C4-2B (cell line): ENCODE results near the gene MTERF1.

Experiments used
- CTCF ChIP-seq: fragments of 450-650 bp; conservative IDR thresholded peaks from 2 replicates; pipeline ENCODE4 v1.5.1; 2017; ENCODE audit warnings: mild to moderate bottlenecking
- ZFX ChIP-seq: fragments of 450-650 bp; IDR thresholded peaks from 2 replicates; pipeline ENCODE4 v1.6.1; 2017

- TF ChIP-seq CTCF (no peak), ZFX (no peak)
Observed at GRCh38 chr7:91843831-91844230, 36.7 kb downstream of the MTERF1 start.
